ENCODE measurements around the gene HERPUD1.

GRCh38 chr16:56960681-56961281 is 28.8 kb downstream of the HERPUD1 start:
- no peak for TF ChIP-seq CTCF (IDR thresholded peaks at IDR 0.05)
- TF ChIP-seq EZH2 (IDR thresholded peaks at IDR 0.05): no peak
- TF ChIP-seq EZH2phosphoT487 (IDR thresholded peaks at IDR 0.05): no peak

Data from neural progenitor cell (in vitro differentiated cells).